ENCODE results near the gene RXRA. TPM values are rescaled to one million over a fixed set of nuclear protein-coding genes. Genes with fewer than 3 reads are reported as not detected.
"Not testable (repeated sequence)": the region's sequence is repeated elsewhere in the genome, so short reads cannot be mapped to it uniquely, and the experiment has no call there.

RXRA gene
- total RNA-seq, 1 donor from 2014 or later: 85.7 TPM

DNA sequence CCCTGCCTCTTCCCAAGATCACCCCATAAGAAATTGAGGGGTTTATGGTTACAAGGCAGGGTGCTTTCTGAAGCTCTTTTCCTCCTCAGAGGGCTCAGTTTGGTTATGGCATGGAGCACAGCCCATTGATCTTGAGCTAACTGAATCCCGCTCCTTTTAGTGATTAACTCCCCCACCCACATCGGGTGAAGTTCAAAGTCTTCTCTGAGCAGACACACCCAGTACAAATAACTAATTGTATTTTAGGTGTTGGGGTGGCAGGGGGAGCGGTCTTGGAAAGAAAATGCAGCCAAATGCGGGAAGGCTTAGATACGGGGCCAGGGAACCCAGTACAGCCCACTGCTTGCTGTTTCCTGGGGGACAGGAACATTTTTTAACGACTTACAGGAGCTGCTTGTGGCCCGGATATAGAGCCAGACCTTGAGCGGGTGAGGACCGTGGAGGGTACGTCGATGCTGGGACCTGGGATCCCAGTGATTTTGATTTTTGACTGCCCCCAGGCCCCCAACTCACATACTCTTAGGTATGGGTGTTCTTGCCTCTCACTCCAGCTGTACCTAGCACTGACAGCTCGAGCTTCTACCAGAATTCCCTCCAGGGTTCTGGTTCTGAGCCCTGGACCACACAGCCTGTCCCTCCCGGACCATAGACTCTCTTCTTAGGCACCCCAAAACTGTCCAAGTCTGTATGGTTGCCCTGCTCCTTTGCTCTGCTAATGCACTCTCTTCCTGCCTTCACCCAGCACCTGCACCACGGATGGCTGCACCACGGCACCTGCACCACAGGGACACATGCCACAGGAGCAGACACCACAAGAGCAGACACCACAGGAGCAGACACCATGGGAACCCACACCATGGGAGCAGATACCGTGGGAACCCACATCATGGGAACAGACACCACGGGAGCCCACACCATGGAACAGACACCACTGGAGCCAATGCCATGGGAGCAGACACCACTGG lies 18.3 kb upstream of the RXRA start:
- intact Hi-C loops (cut with DNase I): no loop called here
- Histone ChIP-seq H3K27me3 (ENCODE audit: low read depth) (no peaks in the 10 kb centered on the region), H3K4me3 (no peak overlapping the region), H3K9me3 (no peaks in the 10 kb centered on the region), H3K36me3 (no peaks in the 10 kb centered on the region), H3K4me1 (no peaks in the 10 kb centered on the region), H3K27ac (no peak overlapping the region)
- TF ChIP-seq, protein P1, sequence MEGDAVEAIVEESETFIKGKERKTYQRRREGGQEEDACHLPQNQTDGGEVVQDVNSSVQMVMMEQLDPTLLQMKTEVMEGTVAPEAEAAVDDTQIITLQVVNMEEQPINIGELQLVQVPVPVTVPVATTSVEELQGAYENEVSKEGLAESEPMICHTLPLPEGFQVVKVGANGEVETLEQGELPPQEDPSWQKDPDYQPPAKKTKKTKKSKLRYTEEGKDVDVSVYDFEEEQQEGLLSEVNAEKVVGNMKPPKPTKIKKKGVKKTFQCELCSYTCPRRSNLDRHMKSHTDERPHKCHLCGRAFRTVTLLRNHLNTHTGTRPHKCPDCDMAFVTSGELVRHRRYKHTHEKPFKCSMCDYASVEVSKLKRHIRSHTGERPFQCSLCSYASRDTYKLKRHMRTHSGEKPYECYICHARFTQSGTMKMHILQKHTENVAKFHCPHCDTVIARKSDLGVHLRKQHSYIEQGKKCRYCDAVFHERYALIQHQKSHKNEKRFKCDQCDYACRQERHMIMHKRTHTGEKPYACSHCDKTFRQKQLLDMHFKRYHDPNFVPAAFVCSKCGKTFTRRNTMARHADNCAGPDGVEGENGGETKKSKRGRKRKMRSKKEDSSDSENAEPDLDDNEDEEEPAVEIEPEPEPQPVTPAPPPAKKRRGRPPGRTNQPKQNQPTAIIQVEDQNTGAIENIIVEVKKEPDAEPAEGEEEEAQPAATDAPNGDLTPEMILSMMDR (IDR thresholded peaks at IDR 0.05): no peak
- DNase-seq (peak; percentile 11), ATAC-seq (peak in 1 of 2 donors; percentile 27)

DNA sequence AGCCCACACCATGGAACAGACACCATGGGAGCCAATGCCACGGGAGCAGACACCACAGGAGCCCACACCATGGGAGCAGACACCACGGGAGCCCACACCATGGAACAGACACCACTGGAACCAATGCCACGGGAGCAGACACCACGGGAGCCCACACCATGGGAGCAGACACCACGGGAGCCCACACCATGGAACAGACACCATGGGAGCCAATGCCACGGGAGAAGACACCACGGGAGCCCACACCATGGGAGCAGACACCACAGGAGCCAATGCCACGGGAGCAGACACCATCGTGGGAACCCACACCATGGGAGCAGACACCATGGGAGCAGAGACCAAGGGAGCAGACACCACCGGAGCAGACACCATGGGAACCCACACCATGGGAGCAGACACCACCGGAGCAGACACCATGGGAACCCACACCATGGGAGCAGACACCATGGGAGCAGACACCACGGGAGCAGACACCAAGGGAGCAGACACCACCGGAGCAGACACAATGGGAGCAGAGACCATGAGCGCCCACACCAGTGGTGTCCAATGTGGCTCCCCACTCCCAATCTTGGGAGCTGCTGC lies 17.5 kb upstream of the RXRA start:
- H3K27ac ChIP-seq; H3K9me3 ChIP-seq; H3K27me3 ChIP-seq (ENCODE audit: low read depth); H3K4me1 ChIP-seq; ATAC-seq; H3K4me3 ChIP-seq; intact Hi-C loops (cut with DNase I); H3K36me3 ChIP-seq: not testable (repeated sequence)
- peak; percentile 16 for DNase-seq

DNA sequence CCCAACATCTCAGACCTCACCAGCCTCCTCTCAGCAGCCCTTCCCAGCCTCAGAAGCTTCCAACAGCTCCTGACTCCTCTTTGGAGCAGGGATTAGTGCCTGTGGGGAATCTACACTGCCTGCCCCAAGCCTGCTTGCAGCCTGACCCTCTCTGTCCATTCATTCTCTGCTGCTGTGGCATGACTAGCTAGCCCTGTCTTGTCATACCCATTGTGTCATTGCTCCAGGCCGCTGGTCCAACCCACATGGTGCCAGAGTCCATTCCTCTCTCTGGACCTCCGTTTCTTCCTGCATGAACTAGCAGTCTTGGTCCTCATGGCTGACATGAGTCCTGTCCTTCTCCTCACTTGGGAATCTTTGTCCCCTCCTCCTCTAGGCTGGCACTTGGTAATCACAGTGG lies 12.8 kb upstream of the RXRA start:
- no peak for ATAC-seq

DNA sequence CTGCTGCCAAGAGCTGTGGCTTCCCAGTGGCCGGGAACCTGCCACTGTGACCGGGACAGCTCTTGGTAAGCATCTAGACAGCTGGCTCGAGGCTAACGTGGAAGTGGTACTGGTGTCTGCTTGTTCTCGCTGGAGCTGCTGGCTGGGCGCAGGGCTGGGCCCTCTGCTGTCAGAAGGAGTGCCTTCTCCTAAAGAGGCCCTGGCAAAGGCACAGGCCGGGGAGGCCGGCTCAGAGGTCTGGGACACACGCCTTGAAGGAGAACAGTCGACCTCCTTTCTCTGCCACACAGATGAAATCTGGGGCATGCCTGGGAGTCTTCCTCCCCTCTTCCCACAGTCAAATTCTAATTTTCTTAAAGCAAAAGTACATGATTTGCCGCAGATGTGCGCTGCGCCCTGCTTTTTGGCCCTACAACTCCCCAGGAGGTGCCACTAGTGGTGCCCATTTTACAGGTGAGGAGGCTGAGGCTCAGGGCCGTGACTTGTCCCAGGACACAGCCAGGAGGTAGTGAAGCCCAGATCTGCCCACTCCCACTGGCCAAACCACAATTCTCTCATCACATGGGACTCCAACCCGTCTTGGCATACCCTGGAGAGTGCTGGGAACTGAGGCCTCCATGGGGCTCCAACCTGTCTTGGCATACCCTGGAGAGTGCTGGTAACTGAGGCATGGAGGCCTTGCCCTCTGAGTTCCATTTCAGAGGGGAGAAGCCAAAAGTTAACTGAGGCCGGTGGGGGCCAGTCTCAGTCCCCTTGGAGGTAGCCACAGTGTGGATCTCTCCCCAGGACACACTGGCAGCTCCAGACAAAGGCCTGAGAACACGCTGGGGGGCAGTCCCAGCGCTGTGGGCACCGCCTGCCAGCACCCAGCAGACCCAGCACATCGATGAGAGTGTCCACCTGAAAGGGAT lies 12.0 kb upstream of the RXRA start:
- no peaks in the 10 kb centered on the region for H3K27me3 ChIP-seq (ENCODE audit: low read depth)
- H3K9me3 ChIP-seq: no peaks in the 10 kb centered on the region
- intact Hi-C loops (cut with DNase I): no loop called here
- no peak overlapping the region for H3K27ac ChIP-seq
- DNase-seq (peak; percentile 40), ATAC-seq (no peak)
- TF ChIP-seq, protein P1 (IDR thresholded peaks at IDR 0.05): no peak
- no peak overlapping the region for H3K4me3 ChIP-seq
- H3K36me3 ChIP-seq: no peaks in the 10 kb centered on the region
- H3K4me1 ChIP-seq: no peaks in the 10 kb centered on the region

More for the DNA sequence above, 12.8 kb upstream of the RXRA start:
- intact Hi-C loops (cut with DNase I): no loop called here
- H3K27me3 ChIP-seq (ENCODE audit: low read depth): no peaks in the 10 kb centered on the region
- TF ChIP-seq, protein P1 (IDR thresholded peaks at IDR 0.05): no peak
- H3K27ac ChIP-seq: no peak overlapping the region
- no peak overlapping the region for H3K4me3 ChIP-seq
- H3K36me3 ChIP-seq: no peaks in the 10 kb centered on the region
- no peaks in the 10 kb centered on the region for H3K4me1 ChIP-seq
- no peaks in the 10 kb centered on the region for H3K9me3 ChIP-seq
- peak; percentile 6 for DNase-seq

DNA sequence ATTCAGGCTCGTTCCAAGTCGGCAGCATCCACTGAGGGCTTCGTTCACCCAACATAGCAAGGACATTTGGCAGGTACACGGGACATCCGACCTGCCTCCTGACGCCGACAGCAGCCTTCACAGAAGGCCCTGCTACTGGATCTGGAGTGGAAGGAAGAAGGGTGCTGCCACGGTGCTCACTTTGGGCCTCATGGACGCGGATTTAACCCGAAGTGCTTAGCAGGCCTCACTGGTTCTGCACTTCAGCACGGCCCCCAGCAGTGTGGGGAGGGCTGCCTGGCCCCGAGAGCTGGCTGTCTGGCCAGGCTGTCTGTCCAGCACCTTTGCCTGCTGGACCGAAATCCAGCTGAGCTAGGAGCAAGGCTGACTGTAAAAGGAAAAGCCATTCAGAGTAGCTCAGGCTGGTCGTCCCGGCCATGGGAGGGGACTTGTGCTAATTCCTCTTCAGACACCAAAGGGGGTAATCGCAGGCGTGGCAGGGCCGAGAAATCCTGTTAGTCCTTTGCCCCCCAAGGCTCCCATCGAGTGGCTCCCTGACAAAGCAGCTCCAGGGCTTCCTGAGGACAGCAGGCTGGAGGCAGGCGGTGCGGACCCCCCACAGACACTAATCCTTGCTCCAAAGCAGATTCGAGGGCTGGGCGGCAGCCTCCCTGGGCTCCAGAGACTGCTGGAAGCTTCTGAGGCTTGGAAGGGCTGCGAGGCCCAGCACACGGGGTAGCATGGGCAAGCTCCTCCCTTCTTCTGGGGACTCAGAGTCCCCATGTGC lies 11.1 kb upstream of the RXRA start:
- Histone ChIP-seq H3K9me3 (no peaks in the 10 kb centered on the region), H3K27me3 (ENCODE audit: low read depth) (no peaks in the 10 kb centered on the region), H3K4me3 (no peak overlapping the region), H3K4me1 (no peaks in the 10 kb centered on the region), H3K36me3 (no peaks in the 10 kb centered on the region), H3K27ac (no peak overlapping the region)
- TF ChIP-seq, protein P1 (IDR thresholded peaks at IDR 0.05): no peak
- intact Hi-C loops (cut with DNase I): no loop called here
- DNase-seq (peak; percentile 37), ATAC-seq (no peak)

Measured in lower lobe of right lung (tissue), 2 donors.